HCT116 (cell line): Measurements from ENCODE around the gene PLA2G4B. TPM values are rescaled to one million over a fixed set of nuclear protein-coding genes. Genes with fewer than 3 reads are reported as not detected.

Experiments
- ATAC-seq: fragments of 200-7000 bp; cut with Tn5 transposase; 2 replicates; pipeline ENCODE4 v1.9.1; 2020; ENCODE audit warnings: mild to moderate bottlenecking, moderate library complexity
- BruUV-seq: library from RNA; stranded (reverse); fragments of 400-500 nt; replicated peaks from 2 replicates; lab custom pipeline; 2021; lab: Mats Ljungman, UMichigan
- CTCF ChIA-PET: fragments of 300-600 bp; sonication (Branson Sonifier 250); formaldehyde crosslinking; loops from one replicate; lab custom pipeline; 2021; ENCODE audit warnings: antibody characterized with exemption; lab: Charles Lee
- POLR2A ChIA-PET: fragments of 300-600, 350-600 bp; sonication (Branson Sonifier 250); formaldehyde crosslinking; loops from one replicate; lab custom pipeline; 2021; ENCODE audit warnings: antibody characterized with exemption; lab: Charles Lee
- RAD21 ChIA-PET, 2 experiments: fragments of 300-600 bp; sonication (Branson Sonifier 250); formaldehyde crosslinking; loops; one replicate each; lab custom pipeline; 2023; ENCODE audit warnings: low total read pairs in 2 of 2; ENCODE audit not compliant: uncharacterized antibody in 2 of 2, unreplicated experiment in 2 of 2, low non-redundant PET in 1 of 2; lab: Charles Lee
- DNase-seq: peaks from one replicate; pipeline ENCODE4 v3.0.0-alpha.2; 2010; ENCODE audit warnings: low read depth, low spot score
- H2AFZ ChIP-seq: fragments of 200-600 bp; shearing (Covaris generic), sonication (generic); 2 replicates; pipeline ENCODE4 v1.6.1; 2017; ENCODE audit warnings: low read depth, mixed run types, mixed read lengths, antibody characterized with exemption, low read length; ENCODE audit not compliant: poor library complexity, severe bottlenecking
- H3K27ac ChIP-seq: 2 replicates; pipeline ENCODE4 v1.5.1; 2012; ENCODE audit warnings: low read depth, low read length
- H3K27me3 ChIP-seq: fragments of 200-600 bp; sonication (generic); 2 replicates; pipeline ENCODE4 v1.6.1; 2016; ENCODE audit warnings: mixed run types, low read length, mixed read lengths; ENCODE audit not compliant: insufficient read depth
- H3K36me3 ChIP-seq, 2 experiments: fragments of 200-500 bp in 1 of 2; fragments of 200-600 bp in 1 of 2; sonication (Bioruptor generic) in 1 of 2; sonication (generic) in 1 of 2; 2 replicates each; pipeline versions ENCODE4 v1.5.1 to v1.6.1; 2014 to 2016; ENCODE audit warnings: low read length in 2 of 2, inconsistent platforms in 1 of 2, mixed read lengths in 1 of 2, mixed run types in 1 of 2; ENCODE audit not compliant: insufficient read depth in 2 of 2, control insufficient read depth in 1 of 2
- H3K4me1 ChIP-seq, 2 experiments: fragments of 200-600 bp in 1 of 2; sonication (generic) in 1 of 2; 2 replicates each; pipeline versions ENCODE4 v1.5.1 to v1.6.1; 2012 to 2017; ENCODE audit warnings: low read length in 2 of 2, inconsistent platforms in 1 of 2, mild to moderate bottlenecking in 1 of 2, mixed read lengths in 1 of 2, mixed run types in 1 of 2, moderate library complexity in 1 of 2; ENCODE audit not compliant: insufficient read depth in 2 of 2, control insufficient read depth in 1 of 2
- H3K4me2 ChIP-seq: fragments of 200-600 bp; sonication (generic); 2 replicates; pipeline ENCODE4 v1.6.1; 2017; ENCODE audit warnings: mixed run types, low read length, mixed read lengths
- H3K4me3 ChIP-seq, 2 experiments: fragments of 200-600 bp in 1 of 2; sonication (generic) in 1 of 2; replicated peaks in 1 of 2; 2 replicates each; pipeline ENCODE4 v1.5.1; 2011 to 2016; ENCODE audit warnings: low read length in 2 of 2, control low read depth in 1 of 2, low read depth in 1 of 2, mild to moderate bottlenecking in 1 of 2, mixed read lengths in 1 of 2, mixed run types in 1 of 2
- H3K79me2 ChIP-seq: fragments of 200-600 bp; sonication (generic); 2 replicates; pipeline ENCODE4 v1.6.1; 2017; ENCODE audit warnings: mild to moderate bottlenecking, mixed run types, low read length, moderate library complexity, mixed read lengths; ENCODE audit not compliant: insufficient read depth
- H3K9ac ChIP-seq: fragments of 200-600 bp; sonication (generic); 2 replicates; pipeline ENCODE4 v1.6.1; 2016; ENCODE audit warnings: low read length, mixed read lengths
- H3K9me2 ChIP-seq: fragments of 200-600 bp; sonication (generic), shearing (Covaris generic); 2 replicates; pipeline ENCODE4 v1.6.1; 2017; ENCODE audit warnings: mixed run types, mild to moderate bottlenecking, moderate library complexity; ENCODE audit not compliant: insufficient read depth
- H3K9me3 ChIP-seq, 2 experiments: fragments of 200-500 bp in 1 of 2; fragments of 200-600 bp in 1 of 2; sonication (Bioruptor generic) in 1 of 2; sonication (generic) in 1 of 2; 2 replicates each; pipeline ENCODE4 v1.6.1; 2014 to 2017; ENCODE audit warnings: low read length in 2 of 2, mixed read lengths in 2 of 2, inconsistent platforms in 1 of 2, low read depth in 1 of 2, mild to moderate bottlenecking in 1 of 2, mixed run types in 1 of 2, moderate library complexity in 1 of 2; ENCODE audit not compliant: control insufficient read depth in 1 of 2, insufficient read depth in 1 of 2
- H4K20me1 ChIP-seq: fragments of 200-600 bp; sonication (generic), shearing (Covaris generic); 2 replicates; pipeline ENCODE4 v1.6.1; 2017; ENCODE audit warnings: mixed run types, mild to moderate bottlenecking, moderate library complexity; ENCODE audit not compliant: insufficient read depth
- ATF3 ChIP-seq: IDR thresholded peaks from 2 replicates; pipeline ENCODE4 v1.6.1; 2012
- CBX3 ChIP-seq: IDR thresholded peaks from 2 replicates; pipeline ENCODE4 v1.6.1; 2012; ENCODE audit warnings: low read depth
- CEBPB ChIP-seq: IDR thresholded peaks from 2 replicates; pipeline ENCODE4 v1.6.1; 2012; ENCODE audit warnings: low read depth
- CTCF ChIP-seq, 3 experiments: fragments of 200-600 bp in 1 of 3; sonication (generic) in 1 of 3; IDR thresholded peaks in 2 of 3; conservative IDR thresholded peaks in 1 of 3; 2 replicates each; pipeline ENCODE4 v1.5.1; 2012 to 2017; ENCODE audit warnings: low read depth in 2 of 3, low read length in 2 of 3, antibody characterized with exemption in 1 of 3, borderline replicate concordance in 1 of 3, control low read depth in 1 of 3, mild to moderate bottlenecking in 1 of 3, mixed read lengths in 1 of 3, mixed run types in 1 of 3, moderate library complexity in 1 of 3; ENCODE audit not compliant: insufficient read depth in 1 of 3
- EGR1 ChIP-seq: IDR thresholded peaks from 2 replicates; pipeline ENCODE4 v1.6.1; 2012; ENCODE audit warnings: low read depth
- ELF1 ChIP-seq: IDR thresholded peaks from 2 replicates; pipeline ENCODE4 v1.6.1; 2012; ENCODE audit warnings: low read depth, borderline replicate concordance
- EZH2 ChIP-seq: fragments of 200-600 bp; sonication (generic); IDR thresholded peaks from 2 replicates; pipeline ENCODE4 v1.6.1; 2017; ENCODE audit warnings: antibody characterized with exemption, mixed run types
- EZH2phosphoT487 ChIP-seq: fragments of 200-600 bp; IDR thresholded peaks from 2 replicates; pipeline ENCODE4 v1.6.1; 2018; ENCODE audit warnings: antibody characterized with exemption, borderline replicate concordance
- JUND ChIP-seq: IDR thresholded peaks from 2 replicates; pipeline ENCODE4 v1.6.1; 2012
- MAX ChIP-seq: IDR thresholded peaks from 2 replicates; pipeline ENCODE4 v1.6.1; 2012
- POLR2A ChIP-seq: IDR thresholded peaks from 2 replicates; pipeline ENCODE4 v1.7.0; 2011; ENCODE audit warnings: borderline replicate concordance; ENCODE audit not compliant: insufficient read depth, insufficient read length; ENCODE audit errors: extremely low read depth
- POLR2AphosphoS5 ChIP-seq: IDR thresholded peaks from 2 replicates; pipeline ENCODE4 v1.6.1; 2011; ENCODE audit warnings: mild to moderate bottlenecking, low read depth, low read length, moderate library complexity
- REST ChIP-seq: IDR thresholded peaks from 2 replicates; pipeline ENCODE4 v1.6.1; 2012; ENCODE audit warnings: low read depth
- TCF7L2 ChIP-seq: IDR thresholded peaks from 2 replicates; pipeline ENCODE4 v1.7.0; 2011; ENCODE audit warnings: borderline replicate concordance, inconsistent platforms; ENCODE audit not compliant: insufficient read depth, insufficient read length; ENCODE audit errors: extremely low read depth
- YY1 ChIP-seq: IDR thresholded peaks from 2 replicates; pipeline ENCODE4 v1.6.1; 2011; ENCODE audit warnings: low read length, low read depth, moderate library complexity, mild to moderate bottlenecking; ENCODE audit not compliant: insufficient replicate concordance; ENCODE audit errors: extremely low read depth
- ZBTB33 ChIP-seq: IDR thresholded peaks from 2 replicates; pipeline ENCODE4 v1.6.1; 2011; ENCODE audit warnings: mild to moderate bottlenecking, low read length, moderate library complexity; ENCODE audit not compliant: insufficient replicate concordance; ENCODE audit errors: extremely low read depth
- ZFX ChIP-seq: fragments of 450-650 bp; IDR thresholded peaks from 2 replicates; pipeline ENCODE4 v1.6.1; 2017
- ZNF274 ChIP-seq: fragments of 200-500 bp; sonication (Bioruptor generic); IDR thresholded peaks from 2 replicates; pipeline ENCODE4 v1.6.1; 2014; ENCODE audit warnings: mild to moderate bottlenecking, low read depth, low read length, inconsistent platforms
- intact Hi-C: fragments of 100-400 bp; cut with micrococcal nuclease; formaldehyde crosslinking; loops from 2 replicates; pipeline ENCODE4 v1.10.0; 2022
- total RNA-seq: library from RNA; stranded (reverse); gene quantifications from one replicate; pipeline ENCODE4 v1.2.1, GENCODE V29; 2021; ENCODE audit not compliant: unreplicated experiment

PLA2G4B gene
- total RNA-seq, 1 experiment from 2014 or later, result 4.7 TPM

- POLR2A ChIA-PET, result no interaction called here
- no peak for TF ChIP-seq CBX3
- no peak for TF ChIP-seq ZNF274
- TF ChIP-seq TCF7L2, result no peak
- no peak for TF ChIP-seq REST
- TF ChIP-seq ATF3, result no peak
- TF ChIP-seq EGR1, result no peak
- no peak for TF ChIP-seq JUND
- no peak for TF ChIP-seq EZH2phosphoT487
- no peak for TF ChIP-seq YY1
- TF ChIP-seq POLR2AphosphoS5, result no peak
- TF ChIP-seq CEBPB, result no peak
- TF ChIP-seq EZH2, result no peak
- TF ChIP-seq ELF1, result no peak
- TF ChIP-seq CTCF (IDR thresholded peaks at IDR 0.05 in 2 of 3, conservative IDR thresholded peaks at IDR 0.05 in 1 of 3; ENCODE audit: borderline replicate concordance in 1 of 3, insufficient read depth in 1 of 3, low read depth in 2 of 3, low read length in 2 of 3), result no peak
- no peak for TF ChIP-seq MAX
- no peak for TF ChIP-seq POLR2A
- TF ChIP-seq ZBTB33, result no peak
- TF ChIP-seq ZFX, result no peak
- intact Hi-C loops, result no loop called here
These were observed 24.0 kb downstream of the PLA2G4B start for GRCh38 chr15:41862515-41863116.

More at GRCh38 chr15:41862515-41863116, 24.0 kb downstream of the PLA2G4B start:
- DNase-seq, result peak; percentile 15
- H3K27ac ChIP-seq, result no peak overlapping the region
- no peaks in the 10 kb centered on the region for H3K79me2 ChIP-seq
- H3K9ac ChIP-seq, result no peak overlapping the region
- H3K4me2 ChIP-seq, result peak overlapping the region; percentile 9; the same call in 1 of the 2 replicates
- no peak overlapping the region for H2AFZ ChIP-seq
- RAD21 ChIA-PET, result no interaction called here
- no TSS peak for BruUV-seq
- no peaks in the 10 kb centered on the region for H3K9me2 ChIP-seq
- CTCF ChIA-PET, result no interaction called here
- H4K20me1 ChIP-seq, result no peaks in the 10 kb centered on the region
- H3K4me3 ChIP-seq, result no peak overlapping the region
- H3K9me3 ChIP-seq, result no peaks in the 10 kb centered on the region
- no peaks in the 10 kb centered on the region for H3K36me3 ChIP-seq
- peaks cover 2 to 8% of the 10 kb centered on the region in 2 experiments; a peak in 3 of 4 replicates for H3K4me1 ChIP-seq
- no peaks in the 10 kb centered on the region for H3K27me3 ChIP-seq
- peak; percentile 68 for ATAC-seq
